Stimulated activated CD8-positive, alpha-beta memory T cell treated with anti-CD3 and anti-CD28 coated beads, Interleukin-12 subunit alpha, Interleukin-12 subunit beta, amount 100 ng/mL, for 4 hours (primary cell): Measurements from ENCODE around the gene MED12L.
"Not testable (repeated sequence)": the region's sequence is repeated elsewhere in the genome, so short reads cannot be mapped to it uniquely, and the experiment has no call there.

Experiments used
- DNase-seq: peaks from one replicate; pipeline ENCODE4 v3.0.0-alpha.2; 2020; ENCODE audit warnings: low read depth

The MED12L gene

GRCh38 chr3:151242006-151242405, 156.5 kb downstream of the MED12L start:
- DNase-seq, result not testable (repeated sequence)

- DNase-seq, result no peak
These were observed 163.4 kb downstream of the MED12L start for GRCh38 chr3:151248772-151249337.

GRCh38 chr3:151256749-151257148, 171.3 kb downstream of the MED12L start:
- no peak for DNase-seq

GRCh38 chr3:151259664-151260063, 174.2 kb downstream of the MED12L start:
- DNase-seq, result no peak

GRCh38 chr3:151262871-151263525, 177.5 kb downstream of the MED12L start:
- DNase-seq, result no peak

- no peak for DNase-seq
These were observed 179.1 kb downstream of the MED12L start for GRCh38 chr3:151264605-151265004.

- no peak for DNase-seq
These were observed 179.7 kb downstream of the MED12L start for GRCh38 chr3:151265166-151265565.

- no peak for DNase-seq
These were observed 180.4 kb downstream of the MED12L start for GRCh38 chr3:151265866-151266265.

- no peak for DNase-seq
These were observed 181.6 kb downstream of the MED12L start for GRCh38 chr3:151267066-151267465.

GRCh38 chr3:151268267-151269235, 183.1 kb downstream of the MED12L start:
- no peak for DNase-seq

GRCh38 chr3:151269631-151270030, 184.2 kb downstream of the MED12L start:
- no peak for DNase-seq

GRCh38 chr3:151275091-151275490, 189.6 kb downstream of the MED12L start:
- no peak for DNase-seq

- no peak for DNase-seq
These were observed 190.7 kb downstream of the MED12L start for GRCh38 chr3:151276038-151276686.

- DNase-seq, result no peak
These were observed 191.2 kb downstream of the MED12L start for GRCh38 chr3:151276687-151277042.

GRCh38 chr3:151278230-151278629, 192.8 kb downstream of the MED12L start, which contains the start of gene P2RY14:
Gene P2RY14, minus strand, starts transcription at chr3:151278542. Its CDS starts 64,226 bp downstream, at chr3:151214316.
- no peak for DNase-seq

- DNase-seq, result no peak
These were observed 196.3 kb downstream of the MED12L start for GRCh38 chr3:151281671-151282324.

GRCh38 chr3:151282921-151283320, 197.5 kb downstream of the MED12L start:
- DNase-seq, result no peak

- DNase-seq, result no peak
These were observed 197.9 kb downstream of the MED12L start for GRCh38 chr3:151283387-151283786.

- no peak for DNase-seq
These were observed 198.5 kb downstream of the MED12L start for GRCh38 chr3:151283907-151284461.

GRCh38 chr3:151285940-151286339, 200.5 kb downstream of the MED12L start:
- DNase-seq, result no peak

GRCh38 chr3:151289445-151289844, 204.0 kb downstream of the MED12L start:
- DNase-seq, result no peak
